Activated B cell treated with CpG ODN at 0.5 μM for 24 hours (primary cell): Measurements from ENCODE around the gene MS4A12. TPM values are rescaled to one million over a fixed set of nuclear protein-coding genes. Genes with fewer than 3 reads are reported as not detected.
"Not testable (repeated sequence)": the region's sequence is repeated elsewhere in the genome, so short reads cannot be mapped to it uniquely, and the experiment has no call there.

ENCODE experiments used
- ATAC-seq: fragments of 200-7000 bp; cut with Tn5 transposase; one replicate; pipeline ENCODE4 v1.10.0; 2021; ENCODE audit warnings: low read depth, mild to moderate bottlenecking, moderate library complexity
- CTCF ChIA-PET: fragments of 350-600 bp; sonication (Branson Sonifier 250); formaldehyde crosslinking; loops from one replicate; lab custom pipeline; 2021; ENCODE audit warnings: antibody characterized with exemption; lab: Charles Lee
- POLR2A ChIA-PET: fragments of 350-600 bp; sonication (Branson Sonifier 250); formaldehyde crosslinking; loops from one replicate; lab custom pipeline; 2021; ENCODE audit warnings: antibody characterized with exemption; lab: Charles Lee
- DNase-seq: peaks from one replicate; pipeline ENCODE4 v3.0.0; 2022
- H3K27ac Mint-ChIP-seq: one replicate; pipeline ENCODE4 v1.8.0; 2020; ENCODE audit warnings: mixed read lengths
- H3K27me3 Mint-ChIP-seq: one replicate; pipeline ENCODE4 v1.8.0; 2021; ENCODE audit warnings: mixed read lengths
- H3K36me3 Mint-ChIP-seq: one replicate; pipeline ENCODE4 v1.8.0; 2021; ENCODE audit warnings: low read depth, mixed read lengths
- H3K4me1 Mint-ChIP-seq: one replicate; pipeline ENCODE4 v1.8.0; 2021; ENCODE audit warnings: mixed read lengths
- H3K4me3 Mint-ChIP-seq: one replicate; pipeline ENCODE4 v1.8.0; 2020; ENCODE audit warnings: mild to moderate bottlenecking, mixed read lengths
- H3K9me3 Mint-ChIP-seq: one replicate; pipeline ENCODE4 v1.8.0; 2020; ENCODE audit warnings: mixed read lengths
- intact Hi-C: fragments of 100-400 bp; cut with micrococcal nuclease; formaldehyde crosslinking; loops from one replicate; pipeline ENCODE4 v1.15.1; 2024
- total RNA-seq: library from RNA; stranded (reverse); gene quantifications from 2 replicates; pipeline ENCODE4 v1.2.3, GENCODE V29; 2022
- TF ChIP-seq, protein P1 (sequence below): fragments of 200-600 bp; IDR thresholded peaks from one replicate; pipeline ENCODE4 v1.8.0; 2022; ENCODE audit warnings: antibody characterized with exemption, mild to moderate bottlenecking

The MS4A12 gene
- total RNA-seq, 1 donor from 2014 or later = not detected

DNA sequence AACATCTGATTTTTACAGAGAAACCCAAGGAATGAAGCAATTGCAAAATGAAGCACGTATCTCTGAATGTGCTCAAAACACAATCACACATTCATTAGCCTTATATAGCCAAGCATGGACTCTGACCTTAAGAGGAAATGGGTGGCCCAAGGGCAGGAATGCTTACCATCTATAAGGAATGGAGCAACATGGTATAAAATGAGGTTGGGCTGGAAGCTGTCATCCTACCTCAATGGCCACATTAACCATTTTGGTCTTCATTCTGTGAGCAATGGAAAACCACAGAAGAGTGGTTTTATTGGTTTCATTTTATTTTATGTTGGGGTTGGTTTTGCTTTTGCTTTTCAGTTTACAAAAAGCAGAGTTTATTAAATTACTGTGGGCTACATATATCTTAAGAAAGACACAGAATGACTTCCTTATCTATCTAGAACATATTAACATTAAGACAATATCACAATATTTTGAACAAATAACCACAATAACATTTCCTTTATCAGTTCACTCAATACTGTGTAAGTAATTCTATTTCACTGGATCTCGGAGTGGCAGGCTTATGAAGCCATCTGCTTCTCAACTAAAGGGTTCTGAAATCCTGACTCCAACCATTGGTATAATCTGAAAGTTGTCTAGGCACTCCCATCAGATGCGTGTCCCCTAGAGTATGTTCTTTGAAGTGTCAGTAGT lies 11.8 kb downstream of the MS4A12 start:
- POLR2A ChIA-PET = no interaction called here
- Mint-ChIP-seq H3K27me3 (no peaks in the 10 kb centered on the region), H3K4me3 (no peak overlapping the region), H3K4me1 (peaks cover 23% of the 10 kb centered on the region), H3K36me3 (no peaks in the 10 kb centered on the region), H3K9me3 (no peaks in the 10 kb centered on the region), H3K27ac (no peak overlapping the region)
- no peak for DNase-seq
- intact Hi-C loops = no loop called here
- TF ChIP-seq, protein P1, sequence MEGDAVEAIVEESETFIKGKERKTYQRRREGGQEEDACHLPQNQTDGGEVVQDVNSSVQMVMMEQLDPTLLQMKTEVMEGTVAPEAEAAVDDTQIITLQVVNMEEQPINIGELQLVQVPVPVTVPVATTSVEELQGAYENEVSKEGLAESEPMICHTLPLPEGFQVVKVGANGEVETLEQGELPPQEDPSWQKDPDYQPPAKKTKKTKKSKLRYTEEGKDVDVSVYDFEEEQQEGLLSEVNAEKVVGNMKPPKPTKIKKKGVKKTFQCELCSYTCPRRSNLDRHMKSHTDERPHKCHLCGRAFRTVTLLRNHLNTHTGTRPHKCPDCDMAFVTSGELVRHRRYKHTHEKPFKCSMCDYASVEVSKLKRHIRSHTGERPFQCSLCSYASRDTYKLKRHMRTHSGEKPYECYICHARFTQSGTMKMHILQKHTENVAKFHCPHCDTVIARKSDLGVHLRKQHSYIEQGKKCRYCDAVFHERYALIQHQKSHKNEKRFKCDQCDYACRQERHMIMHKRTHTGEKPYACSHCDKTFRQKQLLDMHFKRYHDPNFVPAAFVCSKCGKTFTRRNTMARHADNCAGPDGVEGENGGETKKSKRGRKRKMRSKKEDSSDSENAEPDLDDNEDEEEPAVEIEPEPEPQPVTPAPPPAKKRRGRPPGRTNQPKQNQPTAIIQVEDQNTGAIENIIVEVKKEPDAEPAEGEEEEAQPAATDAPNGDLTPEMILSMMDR = no peak
- CTCF ChIA-PET = interaction anchor here (1.0 kb wide), 1 partner anchor 114 kb away, joined by 3 read pairs; no protein-coding TSS in a partner anchor
- no peak for ATAC-seq

DNA sequence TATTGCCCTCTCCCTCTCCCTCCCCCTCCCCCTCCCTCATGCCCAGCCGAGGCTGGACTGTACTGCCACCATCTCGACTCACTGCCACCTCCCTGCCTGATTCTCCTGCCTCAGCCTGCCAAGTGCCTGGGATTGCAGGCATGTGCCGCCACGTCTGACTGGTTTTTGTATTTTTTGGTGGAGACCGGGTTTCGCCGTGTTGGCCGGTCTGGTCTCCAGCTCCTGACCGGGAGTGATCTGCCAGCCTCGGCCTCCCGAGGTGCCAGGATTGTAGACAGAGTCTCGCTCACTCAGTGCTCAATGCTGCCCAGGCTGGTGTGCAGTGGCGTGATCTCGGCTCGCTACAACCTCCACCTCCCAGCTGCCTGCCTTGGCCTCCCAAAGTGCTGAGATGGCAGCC lies 17.0 kb downstream of the MS4A12 start:
- H3K36me3 Mint-ChIP-seq, intact Hi-C loops, CTCF ChIA-PET, H3K9me3 Mint-ChIP-seq, H3K27ac Mint-ChIP-seq, H3K4me3 Mint-ChIP-seq, DNase-seq, ATAC-seq, H3K27me3 Mint-ChIP-seq: not testable (repeated sequence)
- peaks cover 16% of the 10 kb centered on the region for H3K4me1 Mint-ChIP-seq
- POLR2A ChIA-PET = interaction anchor here (0.6 kb wide), 1 partner anchor 117 kb away, joined by 5 read pairs; no protein-coding TSS in a partner anchor

DNA sequence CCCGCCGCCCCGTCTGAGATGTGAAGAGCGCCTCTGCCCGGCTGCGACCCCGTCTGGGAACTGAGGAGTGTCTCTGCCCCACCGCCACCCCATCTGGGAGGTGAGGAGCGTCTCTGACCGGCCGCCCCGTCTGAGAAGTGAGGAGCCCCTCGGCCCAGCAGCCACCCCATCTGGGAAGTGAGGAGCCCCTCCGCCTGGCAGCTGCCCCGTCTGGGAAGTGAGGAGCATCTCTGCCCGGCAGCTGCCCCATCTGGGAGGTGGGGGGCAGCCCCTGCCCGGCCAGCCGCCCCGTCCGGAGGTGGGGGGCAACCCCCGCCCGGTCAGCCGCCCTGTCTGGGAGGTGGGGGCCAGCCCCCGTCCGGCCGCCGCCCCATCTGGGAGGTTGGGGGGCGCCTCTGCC lies 17.6 kb downstream of the MS4A12 start:
- H3K36me3 Mint-ChIP-seq, DNase-seq, H3K27ac Mint-ChIP-seq, H3K9me3 Mint-ChIP-seq, CTCF ChIA-PET, H3K27me3 Mint-ChIP-seq, intact Hi-C loops, H3K4me3 Mint-ChIP-seq, ATAC-seq: not testable (repeated sequence)
- POLR2A ChIA-PET = interaction anchor here (0.6 kb wide), 1 partner anchor 117 kb away, joined by 5 read pairs; no protein-coding TSS in a partner anchor
- peaks cover 14% of the 10 kb centered on the region for H3K4me1 Mint-ChIP-seq

DNA sequence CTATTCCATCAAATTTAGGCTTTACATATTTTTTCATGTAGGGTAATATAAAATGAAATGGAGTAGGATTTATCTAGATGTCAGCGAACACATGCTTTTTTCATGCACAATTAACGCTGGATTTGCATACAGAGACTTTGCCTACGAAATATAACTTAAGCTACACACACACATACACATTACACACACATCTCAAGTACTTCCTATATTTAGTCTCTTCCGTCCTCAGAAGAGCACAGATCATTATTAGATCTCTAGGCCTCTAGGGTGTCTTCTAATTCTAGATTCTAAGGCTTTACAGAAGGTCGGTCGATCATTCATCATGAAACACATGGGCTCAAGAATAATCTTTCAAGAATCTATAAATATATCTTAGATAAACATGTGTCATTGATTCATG lies 18.8 kb downstream of the MS4A12 start:
- TF ChIP-seq, protein P1 = no peak
- H3K4me3 Mint-ChIP-seq = no peak overlapping the region
- DNase-seq (no peak), ATAC-seq (no peak)
- H3K27ac Mint-ChIP-seq = no peak overlapping the region
- intact Hi-C loops = no loop called here
- peaks cover 2% of the 10 kb centered on the region for H3K27me3 Mint-ChIP-seq
- H3K9me3 Mint-ChIP-seq = no peaks in the 10 kb centered on the region
- H3K36me3 Mint-ChIP-seq = no peaks in the 10 kb centered on the region
- POLR2A ChIA-PET = interaction anchor here (1.7 kb wide), 1 partner anchor 34 kb away, joined by 15 read pairs; no protein-coding TSS in a partner anchor
- H3K4me1 Mint-ChIP-seq = peaks cover 14% of the 10 kb centered on the region
- CTCF ChIA-PET = no interaction called here

DNA sequence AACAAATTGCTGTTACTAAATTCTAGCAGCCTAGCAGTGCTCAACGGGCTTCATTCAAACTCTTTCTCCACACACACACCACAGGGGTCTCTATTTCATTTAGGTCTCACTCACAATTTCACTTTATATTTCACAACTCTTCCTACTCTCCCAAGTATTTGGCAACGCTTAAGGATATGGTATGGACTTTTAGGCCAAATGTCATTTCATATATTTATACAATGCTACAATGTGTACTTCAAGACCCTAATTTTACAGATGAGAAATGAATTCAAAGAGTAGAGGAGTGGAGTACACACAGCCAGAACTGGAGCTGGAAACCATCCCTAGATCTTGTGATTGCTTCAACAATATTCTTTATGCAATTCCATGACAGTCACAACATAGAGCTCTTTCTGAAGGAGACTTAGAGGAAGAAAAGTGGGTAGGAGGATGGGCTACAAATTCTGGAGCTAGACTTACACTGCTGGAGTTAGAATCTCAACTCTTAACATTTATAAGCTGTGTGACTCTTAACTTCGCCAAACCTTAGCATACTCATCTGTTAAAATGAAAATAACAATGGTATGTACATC lies 20.2 kb downstream of the MS4A12 start:
- ChIA-PET CTCF (no interaction called here), POLR2A (interaction anchor here (0.6 to 1.7 kb wide), 2 partner anchors 24 to 36 kb away, joined by 3 to 15 read pairs; no protein-coding TSS in a partner anchor)
- peaks cover 2% of the 10 kb centered on the region for H3K27me3 Mint-ChIP-seq
- no peaks in the 10 kb centered on the region for H3K36me3 Mint-ChIP-seq
- no peak overlapping the region for H3K4me3 Mint-ChIP-seq
- no peak for DNase-seq
- H3K27ac Mint-ChIP-seq = no peak overlapping the region
- intact Hi-C loops = no loop called here
- no peak for ATAC-seq
- TF ChIP-seq, protein P1 = no peak
- H3K9me3 Mint-ChIP-seq = no peaks in the 10 kb centered on the region
- peaks cover 14% of the 10 kb centered on the region for H3K4me1 Mint-ChIP-seq
